ENCODE results near the gene TEX35.

The TEX35 gene

DNA sequence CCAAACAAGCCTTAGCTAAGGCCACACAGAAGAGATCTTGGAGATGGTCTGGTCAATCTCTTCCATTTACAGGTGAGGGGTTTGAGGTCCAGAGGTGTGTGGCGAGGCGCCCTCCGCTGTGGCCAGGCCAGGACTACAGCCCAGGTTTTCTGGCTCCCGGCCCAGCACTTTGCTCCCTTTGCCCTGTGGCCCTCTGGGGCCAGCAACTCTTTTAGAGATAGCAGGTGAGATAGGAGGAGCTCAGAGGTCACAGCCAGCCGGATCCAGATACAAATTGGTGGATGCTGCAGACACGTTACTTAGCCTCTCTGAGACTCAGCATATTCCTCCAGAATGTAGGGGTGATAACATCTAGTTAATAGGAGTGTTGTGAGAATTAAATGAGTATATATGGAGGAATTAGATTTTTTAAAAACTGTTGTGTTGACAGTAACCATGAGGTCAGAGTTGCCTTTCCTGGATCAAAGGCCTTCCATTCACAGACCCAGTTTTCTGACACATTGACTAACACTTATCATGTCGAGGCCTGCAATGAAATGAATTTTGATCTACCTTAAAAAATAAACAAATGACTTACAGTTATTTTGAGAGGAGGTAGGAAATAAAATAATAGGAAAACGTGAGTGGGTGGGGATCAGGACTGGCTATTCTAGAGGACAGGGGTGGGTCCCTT is 16.6 kb downstream of the TEX35 start:
- no peak overlapping the region for H2BK15ac ChIP-seq (ENCODE audit: low read length)
- DNase-seq (ENCODE audit: low spot score), result no peak
- no peak overlapping the region for H4K8ac ChIP-seq (ENCODE audit: low read depth, low read length)
- no peak overlapping the region for H3K4me2 ChIP-seq (ENCODE audit: insufficient read depth, low read length, poor library complexity, severe bottlenecking)
- no peak overlapping the region for H3K18ac ChIP-seq (ENCODE audit: low read length)
- no CpG with 5 or more reads among the region's 8 CpGs for WGBS, 2 donors (ENCODE audit: extremely low coverage in 2 of 2, insufficient read length in 2 of 2, insufficient replicate concordance in 1 of 2)
- no peaks in the 10 kb centered on the region for H3K36me3 ChIP-seq (replicated peaks in 1 of 2; ENCODE audit: control insufficient read depth in 2 of 2, insufficient read depth in 2 of 2, low read length in 2 of 2)
- H3K4ac ChIP-seq (ENCODE audit: low read length), result no peak overlapping the region
- H3K79me1 ChIP-seq (ENCODE audit: low read depth, low read length), result no peaks in the 10 kb centered on the region
- no peak overlapping the region for H4K91ac ChIP-seq (ENCODE audit: low read depth, low read length, poor library complexity)
- no peak overlapping the region for H2BK120ac ChIP-seq (ENCODE audit: low read depth, low read length)
- H3K14ac ChIP-seq (ENCODE audit: low read length), result no peak overlapping the region
- no peak overlapping the region for H2AK5ac ChIP-seq (ENCODE audit: low read depth, low read length)
- no peak overlapping the region for H3K27ac ChIP-seq (replicated peaks; ENCODE audit: low read length)
- no peak overlapping the region for H3K23ac ChIP-seq (ENCODE audit: low read depth, low read length, poor library complexity)
- no peak overlapping the region for H2BK12ac ChIP-seq (ENCODE audit: low read length)
- H2BK5ac ChIP-seq (ENCODE audit: low read length), result no peak overlapping the region
- H3K9me3 ChIP-seq (replicated peaks in 1 of 2; ENCODE audit: control insufficient read depth in 2 of 2, insufficient read depth in 1 of 2, low read depth in 1 of 2, low read length in 2 of 2), result no peaks in the 10 kb centered on the region
- H3K9ac ChIP-seq (ENCODE audit: low read depth, low read length, poor library complexity), result no peak overlapping the region
- no peak overlapping the region for H3K4me3 ChIP-seq (ENCODE audit: low read length in 2 of 2)
- H2AFZ ChIP-seq (ENCODE audit: low read length), result no peak overlapping the region
- no peaks in the 10 kb centered on the region for H3K4me1 ChIP-seq (ENCODE audit: control insufficient read depth in 2 of 2, insufficient read depth in 1 of 2, low read depth in 1 of 2, low read length in 2 of 2)
- H3K27me3 ChIP-seq (ENCODE audit: control insufficient read depth in 3 of 3, insufficient read depth in 3 of 3, low read depth in 1 of 3, low read length in 3 of 3), result peaks cover 0 to 28% (median 0%) of the 10 kb centered on the region in 3 experiments

DNA sequence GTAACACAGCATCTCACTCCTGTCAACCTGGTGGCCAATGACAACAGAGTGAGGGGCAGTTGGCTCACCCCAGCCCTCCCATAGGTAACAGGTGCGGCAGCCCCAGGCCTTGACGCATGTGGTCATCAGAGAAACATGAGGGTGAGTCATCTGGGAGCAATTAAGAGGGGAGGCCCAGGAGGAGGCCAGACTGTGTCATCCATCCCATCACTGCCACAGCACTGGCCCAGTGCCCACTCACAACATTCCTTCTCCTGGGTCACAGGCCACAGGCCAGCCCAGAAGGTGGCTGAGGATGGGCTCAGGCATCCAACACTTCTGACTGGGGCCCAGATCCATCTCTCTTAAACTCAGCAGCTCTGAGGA is 17.1 kb downstream of the TEX35 start:
- Histone ChIP-seq H3K36me3 (replicated peaks in 1 of 2; ENCODE audit: control insufficient read depth in 2 of 2, insufficient read depth in 2 of 2, low read length in 2 of 2) (no peaks in the 10 kb centered on the region), H4K91ac (ENCODE audit: low read depth, low read length, poor library complexity) (no peak overlapping the region), H3K4me1 (ENCODE audit: control insufficient read depth in 2 of 2, insufficient read depth in 1 of 2, low read depth in 1 of 2, low read length in 2 of 2) (no peaks in the 10 kb centered on the region), H3K9ac (ENCODE audit: low read depth, low read length, poor library complexity) (no peak overlapping the region), H3K79me1 (ENCODE audit: low read depth, low read length) (no peaks in the 10 kb centered on the region), H3K18ac (ENCODE audit: low read length) (no peak overlapping the region), H3K4me2 (ENCODE audit: insufficient read depth, low read length, poor library complexity, severe bottlenecking) (no peak overlapping the region), H3K27ac (replicated peaks; ENCODE audit: low read length) (no peak overlapping the region), H3K9me3 (replicated peaks in 1 of 2; ENCODE audit: control insufficient read depth in 2 of 2, insufficient read depth in 1 of 2, low read depth in 1 of 2, low read length in 2 of 2) (no peaks in the 10 kb centered on the region), H4K8ac (ENCODE audit: low read depth, low read length) (no peak overlapping the region), H2AK5ac (ENCODE audit: low read depth, low read length) (no peak overlapping the region), H3K23ac (ENCODE audit: low read depth, low read length, poor library complexity) (no peak overlapping the region), H2BK15ac (ENCODE audit: low read length) (no peak overlapping the region), H3K27me3 (ENCODE audit: control insufficient read depth in 3 of 3, insufficient read depth in 3 of 3, low read depth in 1 of 3, low read length in 3 of 3) (peaks cover 0 to 28% (median 0%) of the 10 kb centered on the region in 3 experiments), H2AFZ (ENCODE audit: low read length) (peak overlapping the region; percentile 12), H2BK12ac (ENCODE audit: low read length) (no peak overlapping the region), H3K4ac (ENCODE audit: low read length) (no peak overlapping the region), H2BK5ac (ENCODE audit: low read length) (no peak overlapping the region), H3K4me3 (ENCODE audit: low read length in 2 of 2) (no peak overlapping the region), H2BK120ac (ENCODE audit: low read depth, low read length) (no peak overlapping the region), H3K14ac (ENCODE audit: low read length) (no peak overlapping the region)
- no CpG with 5 or more reads among the region's 2 CpGs for WGBS, 2 donors (ENCODE audit: extremely low coverage in 2 of 2, insufficient read length in 2 of 2, insufficient replicate concordance in 1 of 2)
- no peak for DNase-seq (ENCODE audit: low spot score)

DNA sequence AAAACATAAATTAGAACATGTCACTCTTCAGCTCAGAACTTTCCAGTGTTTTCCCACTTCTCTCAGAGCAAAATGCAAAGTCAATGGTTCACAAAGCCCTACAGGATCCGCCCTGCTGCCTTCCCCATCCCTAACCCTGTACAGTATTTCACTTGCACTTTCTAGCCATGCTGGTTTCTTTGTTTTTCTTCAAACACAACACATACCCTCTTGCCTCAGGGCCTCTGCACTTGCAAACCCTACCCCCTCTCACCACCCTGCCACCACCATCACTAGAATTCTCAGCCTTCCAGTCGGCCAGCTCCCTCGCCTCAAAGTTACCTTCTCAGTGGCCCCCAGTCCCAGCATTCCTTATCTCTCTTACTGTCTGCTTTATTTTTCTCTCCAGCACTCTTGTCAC is 17.6 kb downstream of the TEX35 start:
- Histone ChIP-seq H2BK5ac (ENCODE audit: low read length) (no peak overlapping the region), H3K14ac (ENCODE audit: low read length) (no peak overlapping the region), H3K9me3 (replicated peaks in 1 of 2; ENCODE audit: control insufficient read depth in 2 of 2, insufficient read depth in 1 of 2, low read depth in 1 of 2, low read length in 2 of 2) (no peaks in the 10 kb centered on the region), H2AFZ (ENCODE audit: low read length) (peak overlapping the region; percentile 12), H2BK120ac (ENCODE audit: low read depth, low read length) (no peak overlapping the region), H3K4ac (ENCODE audit: low read length) (no peak overlapping the region), H3K79me1 (ENCODE audit: low read depth, low read length) (no peaks in the 10 kb centered on the region), H4K91ac (ENCODE audit: low read depth, low read length, poor library complexity) (no peak overlapping the region), H3K27ac (replicated peaks; ENCODE audit: low read length) (no peak overlapping the region), H2BK12ac (ENCODE audit: low read length) (no peak overlapping the region), H3K23ac (ENCODE audit: low read depth, low read length, poor library complexity) (no peak overlapping the region), H3K18ac (ENCODE audit: low read length) (no peak overlapping the region), H2AK5ac (ENCODE audit: low read depth, low read length) (no peak overlapping the region), H3K4me2 (ENCODE audit: insufficient read depth, low read length, poor library complexity, severe bottlenecking) (no peak overlapping the region), H3K4me3 (ENCODE audit: low read length in 2 of 2) (no peak overlapping the region), H3K27me3 (ENCODE audit: control insufficient read depth in 3 of 3, insufficient read depth in 3 of 3, low read depth in 1 of 3, low read length in 3 of 3) (peaks cover 0 to 28% (median 0%) of the 10 kb centered on the region in 3 experiments), H3K9ac (ENCODE audit: low read depth, low read length, poor library complexity) (no peak overlapping the region), H4K8ac (ENCODE audit: low read depth, low read length) (no peak overlapping the region), H2BK15ac (ENCODE audit: low read length) (no peak overlapping the region), H3K36me3 (replicated peaks in 1 of 2; ENCODE audit: control insufficient read depth in 2 of 2, insufficient read depth in 2 of 2, low read length in 2 of 2) (no peaks in the 10 kb centered on the region), H3K4me1 (ENCODE audit: control insufficient read depth in 2 of 2, insufficient read depth in 1 of 2, low read depth in 1 of 2, low read length in 2 of 2) (no peaks in the 10 kb centered on the region)
- no peak for DNase-seq (ENCODE audit: low spot score)
- WGBS, 2 donors (ENCODE audit: extremely low coverage in 2 of 2, insufficient read length in 2 of 2, insufficient replicate concordance in 1 of 2), result no CpG with 5 or more reads among the region's 3 CpGs

DNA sequence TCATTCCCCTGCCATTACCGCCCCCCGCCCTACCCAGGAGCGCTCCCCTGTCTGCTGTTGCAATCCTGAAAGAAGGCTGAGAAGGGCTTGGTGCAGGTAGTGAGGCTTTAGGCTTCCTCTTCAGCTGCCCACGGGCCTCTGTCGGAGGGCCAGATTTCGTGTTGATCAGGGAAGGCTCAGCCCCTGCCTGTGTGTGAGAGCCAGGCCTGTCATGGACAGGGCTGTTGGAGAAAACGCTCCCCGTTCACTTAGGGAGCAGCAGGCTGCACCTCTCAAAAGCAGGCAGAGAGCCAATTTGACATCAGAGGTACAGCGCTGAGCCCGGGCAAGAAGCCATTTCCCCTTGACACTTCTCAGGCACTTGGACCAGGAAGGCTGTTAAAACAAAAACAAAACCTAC is 19.0 kb downstream of the TEX35 start:
- no peaks in the 10 kb centered on the region for H3K79me1 ChIP-seq (ENCODE audit: low read depth, low read length)
- H2AK5ac ChIP-seq (ENCODE audit: low read depth, low read length), result no peak overlapping the region
- no peak overlapping the region for H3K18ac ChIP-seq (ENCODE audit: low read length)
- H2BK12ac ChIP-seq (ENCODE audit: low read length), result no peak overlapping the region
- H3K27ac ChIP-seq (replicated peaks; ENCODE audit: low read length), result no peak overlapping the region
- DNase-seq (ENCODE audit: low spot score), result no peak
- no CpG with 5 or more reads among the region's 10 CpGs for WGBS, 2 donors (ENCODE audit: extremely low coverage in 2 of 2, insufficient read length in 2 of 2, insufficient replicate concordance in 1 of 2)
- peak overlapping the region; percentile 81 for H2AFZ ChIP-seq (ENCODE audit: low read length)
- H3K36me3 ChIP-seq (replicated peaks in 1 of 2; ENCODE audit: control insufficient read depth in 2 of 2, insufficient read depth in 2 of 2, low read length in 2 of 2), result no peaks in the 10 kb centered on the region
- no peaks in the 10 kb centered on the region for H3K9me3 ChIP-seq (replicated peaks in 1 of 2; ENCODE audit: control insufficient read depth in 2 of 2, insufficient read depth in 1 of 2, low read depth in 1 of 2, low read length in 2 of 2)
- no peak overlapping the region for H3K14ac ChIP-seq (ENCODE audit: low read length)
- no peak overlapping the region for H3K23ac ChIP-seq (ENCODE audit: low read depth, low read length, poor library complexity)
- no peak overlapping the region for H2BK120ac ChIP-seq (ENCODE audit: low read depth, low read length)
- no peak overlapping the region for H3K4ac ChIP-seq (ENCODE audit: low read length)
- H4K8ac ChIP-seq (ENCODE audit: low read depth, low read length), result peak overlapping the region; percentile 70
- H3K4me1 ChIP-seq (ENCODE audit: control insufficient read depth in 2 of 2, insufficient read depth in 1 of 2, low read depth in 1 of 2, low read length in 2 of 2), result no peaks in the 10 kb centered on the region
- H3K4me3 ChIP-seq (ENCODE audit: low read length in 2 of 2), result no peak overlapping the region
- no peak overlapping the region for H2BK5ac ChIP-seq (ENCODE audit: low read length)
- H3K9ac ChIP-seq (ENCODE audit: low read depth, low read length, poor library complexity), result no peak overlapping the region
- no peak overlapping the region for H2BK15ac ChIP-seq (ENCODE audit: low read length)
- no peak overlapping the region for H3K4me2 ChIP-seq (ENCODE audit: insufficient read depth, low read length, poor library complexity, severe bottlenecking)
- peaks cover 0 to 31% (median 0%) of the 10 kb centered on the region in 3 experiments for H3K27me3 ChIP-seq (ENCODE audit: control insufficient read depth in 3 of 3, insufficient read depth in 3 of 3, low read depth in 1 of 3, low read length in 3 of 3)
- H4K91ac ChIP-seq (ENCODE audit: low read depth, low read length, poor library complexity), result no peak overlapping the region

Data from neuronal stem cell (in vitro differentiated cells).